ENCODE data around the gene EPS8L3. TPM values are rescaled to one million over a fixed set of nuclear protein-coding genes. Genes with fewer than 3 reads are reported as not detected.

EPS8L3 gene
- total and polyA plus RNA-seq, 9 of the 15 experiments (the other 6 are each of a cell fraction or from before 2014, with no cell fraction given), result 0.09 to 0.42 (median 0.14) TPM; not detected in 5

DNA sequence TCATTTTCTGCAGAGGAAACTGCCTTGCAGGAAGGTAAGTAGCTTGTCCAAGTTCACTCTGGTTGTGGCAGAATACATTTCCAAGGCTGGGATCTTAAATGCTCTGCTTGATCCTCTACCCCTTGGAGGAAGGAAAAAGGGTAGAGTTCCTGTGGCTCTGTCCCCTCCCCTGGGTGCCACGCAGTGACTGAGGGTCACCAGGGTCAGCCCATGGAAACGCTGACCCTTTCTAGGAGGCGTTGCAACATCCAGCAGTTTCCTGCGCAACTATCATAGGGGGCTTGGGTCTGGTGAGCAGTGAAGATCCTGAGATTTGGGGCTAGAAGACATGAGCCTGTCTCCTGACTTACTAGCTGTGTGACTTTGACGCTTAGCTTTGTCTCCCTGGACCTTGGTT is 29.4 kb upstream of the EPS8L3 start:
- Histone ChIP-seq H4K20me1 (replicated peaks; ENCODE audit: control insufficient read depth, insufficient read depth, low read length) (no peaks in the 10 kb centered on the region), H3K27me3 (ENCODE audit: control insufficient read depth in 2 of 2, insufficient read depth in 2 of 2, low read length in 2 of 2) (no peaks in the 10 kb centered on the region), H2AFZ (ENCODE audit: low read depth, low read length) (peak overlapping the region; percentile 79), H3K79me2 (ENCODE audit: control insufficient read depth, insufficient read depth, low read length) (no peaks in the 10 kb centered on the region), H3K4me1 (replicated peaks in 1 of 2; ENCODE audit: control insufficient read depth in 2 of 2, insufficient read depth in 2 of 2, low read length in 2 of 2) (peaks cover 62 to 72% of the 10 kb centered on the region in 2 experiments), H3K36me3 (ENCODE audit: control insufficient read depth, insufficient read depth, low read length) (no peaks in the 10 kb centered on the region), H3K4me2 (ENCODE audit: insufficient read depth, low read length) (peak overlapping the region; percentile 22; the same call in 1 of the 2 replicates), H3K27ac (ENCODE audit: extremely low read depth, low read depth, low read length) (peak overlapping the region; percentile 36; the same call in 2 of the 3 replicates), H3K9me1 (ENCODE audit: control insufficient read depth, insufficient read depth, low read length) (no peaks in the 10 kb centered on the region), H3K9ac (ENCODE audit: insufficient read depth in 1 of 2, low read depth in 2 of 2, low read length in 2 of 2) (peak overlapping the region; percentile 7 to 76; a peak in 2 of 4 replicates), H3K4me3 (no peak overlapping the region), H3K9me3 (replicated peaks; ENCODE audit: control insufficient read depth, insufficient read depth, low read depth, low read length) (no peaks in the 10 kb centered on the region)
- ChIA-PET CTCF (ENCODE audit: low intra/inter-chr PET ratio) (no interaction called here), POLR2A (interaction anchor here (0.6 to 2.5 kb wide), 8 partner anchors 9 to 246 kb away, joined by 3 to 8 read pairs (median 4); no protein-coding TSS in a partner anchor)
- in situ Hi-C loops (cut with MboI), result no loop called here
- TF ChIP-seq SMARCE1 (IDR thresholded peaks at IDR 0.05) (no peak), RBM25 (IDR thresholded peaks at IDR 0.05; ENCODE audit: low read depth, low read length, severe bottlenecking) (no peak), THRAP3 (IDR thresholded peaks at IDR 0.05; ENCODE audit: borderline replicate concordance) (no peak), ZBTB7A (IDR thresholded peaks at IDR 0.05; ENCODE audit: borderline replicate concordance, control insufficient read depth, low read depth, low read length) (peak; percentile 15; the same call in 1 of the 2 replicates), E2F3 (CRISPR knock-in tag; IDR thresholded peaks at IDR 0.05) (no peak), NRF1 (conservative IDR thresholded peaks at IDR 0.05 in 1 of 2, IDR thresholded peaks at IDR 0.05 in 1 of 2) (peak in 1 of 2 experiments; percentile 43; a peak in 2 of 4 replicates), BCOR (IDR thresholded peaks at IDR 0.05) (0 out of 2 replicates have a peak, but pooled peaks have one; percentile 14), CEBPG (CRISPR knock-in tag; IDR thresholded peaks at IDR 0.05) (peak; percentile 69), CEBPG (tag; conservative IDR thresholded peaks at IDR 0.05 in 1 of 2, IDR thresholded peaks at IDR 0.05 in 1 of 2) (peak; percentile 13 to 50; a peak in 1 of 4 replicates), POLR2G (IDR thresholded peaks at IDR 0.05; ENCODE audit: low read depth, low read length) (no peak), ZNF3 (CRISPR knock-in tag; IDR thresholded peaks at IDR 0.05) (no peak), CEBPB (tag; IDR thresholded peaks at IDR 0.05) (peak; percentile 83), BHLHE40 (IDR thresholded peaks at IDR 0.05; ENCODE audit: low read length) (0 out of 2 replicates have a peak, but pooled peaks have one; percentile 22), RBM22 (IDR thresholded peaks at IDR 0.05; ENCODE audit: low read depth, low read length, poor library complexity, severe bottlenecking) (no peak), ZNF699 (CRISPR knock-in tag; IDR thresholded peaks at IDR 0.05; ENCODE audit: insufficient replicate concordance) (no peak), ZNF408 (CRISPR knock-in tag; IDR thresholded peaks at IDR 0.05; ENCODE audit: low read depth) (no peak), NFATC3 (IDR thresholded peaks at IDR 0.05) (no peak)
- TF ChIP-seq, protein P1, sequence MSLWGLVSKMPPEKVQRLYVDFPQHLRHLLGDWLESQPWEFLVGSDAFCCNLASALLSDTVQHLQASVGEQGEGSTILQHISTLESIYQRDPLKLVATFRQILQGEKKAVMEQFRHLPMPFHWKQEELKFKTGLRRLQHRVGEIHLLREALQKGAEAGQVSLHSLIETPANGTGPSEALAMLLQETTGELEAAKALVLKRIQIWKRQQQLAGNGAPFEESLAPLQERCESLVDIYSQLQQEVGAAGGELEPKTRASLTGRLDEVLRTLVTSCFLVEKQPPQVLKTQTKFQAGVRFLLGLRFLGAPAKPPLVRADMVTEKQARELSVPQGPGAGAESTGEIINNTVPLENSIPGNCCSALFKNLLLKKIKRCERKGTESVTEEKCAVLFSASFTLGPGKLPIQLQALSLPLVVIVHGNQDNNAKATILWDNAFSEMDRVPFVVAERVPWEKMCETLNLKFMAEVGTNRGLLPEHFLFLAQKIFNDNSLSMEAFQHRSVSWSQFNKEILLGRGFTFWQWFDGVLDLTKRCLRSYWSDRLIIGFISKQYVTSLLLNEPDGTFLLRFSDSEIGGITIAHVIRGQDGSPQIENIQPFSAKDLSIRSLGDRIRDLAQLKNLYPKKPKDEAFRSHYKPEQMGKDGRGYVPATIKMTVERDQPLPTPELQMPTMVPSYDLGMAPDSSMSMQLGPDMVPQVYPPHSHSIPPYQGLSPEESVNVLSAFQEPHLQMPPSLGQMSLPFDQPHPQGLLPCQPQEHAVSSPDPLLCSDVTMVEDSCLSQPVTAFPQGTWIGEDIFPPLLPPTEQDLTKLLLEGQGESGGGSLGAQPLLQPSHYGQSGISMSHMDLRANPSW (CRISPR knock-in tag; IDR thresholded peaks at IDR 0.05), result no peak
- no TSS peak for BruUV-seq (replicated peaks)
- DNase-seq (ENCODE audit: extremely low read depth in 1 of 4, low spot score in 3 of 4) (peak in 1 of 4 experiments; percentile 29), ATAC-seq (no peak), FAIRE-seq (no peak)
- intact Hi-C loops (cut with micrococcal nuclease), result loop anchor here (5.0 kb wide), 1 partner anchor 124 kb away; no protein-coding TSS in a partner anchor
- 13% methylated on average over 5 of the region's 5 CpGs for WGBS (ENCODE audit: insufficient coverage, low coverage, missing lambda C conversion rate)
